Measurements from ENCODE around the gene MPV17L2. TPM values are rescaled to one million over a fixed set of nuclear protein-coding genes. Genes with fewer than 3 reads are reported as not detected.
A peak's percentile ranks its signal among the peaks of the same experiment; 100 is the strongest.

MPV17L2 gene
- total RNA-seq, 4 donors from 2014 or later: 4.7 to 57.7 (median 29.3) TPM

DNA sequence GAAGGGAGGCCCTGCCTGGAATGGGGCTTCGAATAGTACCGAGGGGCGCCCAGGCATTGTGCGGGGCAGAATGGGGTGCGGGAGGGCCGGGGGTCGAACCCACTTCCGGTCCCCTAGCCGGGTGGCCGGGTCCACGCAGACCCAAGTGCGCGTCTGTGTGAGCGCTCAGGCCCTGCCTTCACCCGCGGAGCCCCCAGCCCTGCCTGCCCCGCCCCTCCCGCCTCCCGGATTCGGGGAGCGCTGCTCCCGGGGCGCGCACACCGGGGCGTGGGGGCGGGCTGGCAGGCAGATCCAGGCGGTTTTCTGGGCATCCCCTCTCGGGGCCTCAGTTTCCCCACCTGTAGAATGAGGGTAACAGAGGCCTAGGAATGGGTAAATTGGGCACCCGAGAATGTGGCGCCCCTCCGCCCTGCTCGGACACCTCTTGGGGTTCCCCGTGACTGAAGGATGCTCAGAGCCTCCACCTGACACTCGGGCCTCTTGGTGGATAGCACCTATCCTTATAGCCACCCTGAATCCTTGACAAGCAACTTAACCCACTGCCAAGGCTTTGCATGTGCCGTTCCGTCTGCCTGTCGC is 39.4 kb upstream of the MPV17L2 start:
- Histone ChIP-seq H3K9me3 (no peaks in the 10 kb centered on the region), H3K4me1 (peaks cover 38 to 39% of the 10 kb centered on the region in 2 donors), H3K4me3 (replicated peaks in 1 of 3) (peak overlapping the region; percentile 55 to 84 (median 70)), H3K36me3 (no peaks in the 10 kb centered on the region), H3K27me3 (no peaks in the 10 kb centered on the region), H3K27ac (peak overlapping the region; percentile 50 to 96 (median 75))
- no peak for TF ChIP-seq CTCF (IDR thresholded peaks at IDR 0.05)
- no peak for TF ChIP-seq POLR2A (IDR thresholded peaks at IDR 0.05)
- 3 to 8% methylated on average over 9 to 15 of the region's 38 CpGs for WGBS, 2 donors
- peak; percentile 36 to 39 for DNase-seq
- intact Hi-C loops (cut with DNase I): loop anchor here (10.0 kb wide), 1 partner anchor 149 kb away; the partner anchor contains the start of gene ARRDC2

GRCh38 chr19:18155095-18156087 is 37.6 kb upstream of the MPV17L2 start:
- intact Hi-C loops (cut with DNase I): loop anchor here (10.0 kb wide), 1 partner anchor 151 kb away; the partner anchor contains the start of gene ARRDC2
- TF ChIP-seq CTCF (IDR thresholded peaks at IDR 0.05) (no peak), POLR2A (IDR thresholded peaks at IDR 0.05) (no peak)
- WGBS, 2 donors: 95 to 96% methylated on average over 17 of the region's 43 CpGs
- Histone ChIP-seq H3K27me3 (no peaks in the 10 kb centered on the region), H3K27ac (peak overlapping the region in 2 of 3 donors; percentile 75 to 79), H3K36me3 (no peaks in the 10 kb centered on the region), H3K4me3 (replicated peaks in 1 of 3) (no peak overlapping the region), H3K9me3 (no peaks in the 10 kb centered on the region), H3K4me1 (peaks cover 38 to 41% of the 10 kb centered on the region in 2 donors)
- DNase-seq: no peak

DNA sequence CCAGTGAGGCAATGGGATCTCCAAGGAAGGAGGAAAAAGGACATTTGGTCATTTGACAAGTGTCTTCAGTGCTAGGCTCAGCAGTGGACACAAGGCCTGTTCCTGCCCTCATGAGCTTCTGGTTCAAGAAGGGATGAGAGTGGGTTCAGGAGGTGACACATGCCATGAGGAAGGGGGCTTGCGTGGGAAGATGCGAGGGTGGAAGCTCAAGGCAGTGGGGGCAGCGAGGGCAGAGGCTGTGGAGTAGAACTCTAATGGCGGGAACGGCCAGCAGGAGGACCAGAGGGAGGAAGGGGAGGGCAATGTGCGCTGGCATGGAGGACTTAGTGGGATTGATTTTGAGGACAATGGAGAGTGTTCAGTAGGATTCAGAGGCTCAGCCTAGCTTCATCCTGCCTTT is 36.8 kb upstream of the MPV17L2 start:
- Histone ChIP-seq H3K36me3 (no peaks in the 10 kb centered on the region), H3K27ac (peak overlapping the region; percentile 72 to 79 (median 75)), H3K27me3 (no peaks in the 10 kb centered on the region), H3K4me1 (peaks cover 43 to 48% of the 10 kb centered on the region in 2 donors), H3K9me3 (no peaks in the 10 kb centered on the region), H3K4me3 (replicated peaks in 1 of 3) (no peak overlapping the region)
- intact Hi-C loops (cut with DNase I): loop anchor here (10.0 kb wide), 1 partner anchor 151 kb away; the partner anchor contains the start of gene ARRDC2
- TF ChIP-seq POLR2A (IDR thresholded peaks at IDR 0.05) (no peak), CTCF (IDR thresholded peaks at IDR 0.05) (no peak)
- DNase-seq: no peak
- WGBS, 2 donors: 91 to 96% methylated on average over 6 of the region's 6 CpGs

DNA sequence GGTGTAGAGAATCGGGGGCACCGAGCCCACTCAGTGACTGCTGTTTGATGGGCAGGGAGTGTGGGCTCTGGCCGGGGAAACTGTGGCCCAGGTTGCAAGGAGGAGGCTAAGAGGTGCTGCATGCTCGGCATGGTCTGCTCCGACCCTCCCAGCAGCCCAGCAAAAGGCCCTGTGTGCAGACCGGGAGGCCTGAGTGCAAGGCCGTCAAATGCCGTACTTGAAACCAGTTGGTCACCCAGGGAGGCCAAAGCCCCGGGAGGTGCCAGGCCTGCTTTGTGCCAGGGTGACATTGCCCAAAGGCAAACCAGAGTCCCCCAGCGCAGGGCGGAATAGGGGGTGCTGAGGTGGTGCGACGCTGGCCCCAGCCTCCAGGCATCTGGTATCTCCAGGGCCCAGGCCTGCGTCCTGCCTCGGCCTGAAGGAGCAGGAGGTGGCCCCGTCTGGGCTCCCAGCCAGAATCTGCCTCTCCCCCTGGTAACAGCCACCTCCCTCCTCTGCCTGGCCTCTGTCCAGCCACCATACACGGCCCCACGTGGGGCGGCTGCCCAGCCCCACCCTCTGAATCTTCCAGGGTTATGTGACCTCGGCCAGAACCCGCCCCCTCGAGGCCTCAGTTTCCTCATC is 36.1 kb upstream of the MPV17L2 start:
- Histone ChIP-seq H3K36me3 (no peaks in the 10 kb centered on the region), H3K27ac (peak overlapping the region; percentile 75 to 79 (median 78)), H3K9me3 (no peaks in the 10 kb centered on the region), H3K4me3 (replicated peaks in 1 of 3) (no peak overlapping the region), H3K4me1 (peaks cover 37 to 49% of the 10 kb centered on the region in 2 donors), H3K27me3 (no peaks in the 10 kb centered on the region)
- intact Hi-C loops (cut with DNase I): loop anchor here (10.0 kb wide), 1 partner anchor 152 kb away; the partner anchor contains the start of gene ARRDC2
- DNase-seq: peak; percentile 97
- WGBS, 2 donors: 10 to 40% methylated on average over 6 to 7 of the region's 22 CpGs
- peak in 1 of 2 donors; percentile 50 for TF ChIP-seq POLR2A (IDR thresholded peaks at IDR 0.05)
- no peak for TF ChIP-seq CTCF (IDR thresholded peaks at IDR 0.05)

Measured in thyroid gland (tissue), 4 donors.